Skeletal muscle satellite cell (primary cell): Measurements from ENCODE around the gene C15orf40.

Source experiments
- H3K27me3 ChIP-seq: 2 replicates; pipeline ENCODE4 v1.7.0; 2013; ENCODE audit warnings: low read length; ENCODE audit not compliant: control insufficient read depth, insufficient read depth
- H3K36me3 ChIP-seq: 2 replicates; pipeline ENCODE4 v1.7.0; 2013; ENCODE audit warnings: mild to moderate bottlenecking, control low read depth, low read length; ENCODE audit not compliant: insufficient read depth
- H3K4me1 ChIP-seq: 2 replicates; pipeline ENCODE4 v1.7.0; 2013; ENCODE audit warnings: low read length; ENCODE audit not compliant: control insufficient read depth, insufficient read depth
- H3K4me2 ChIP-seq: 2 replicates; pipeline ENCODE4 v1.7.0; 2013; ENCODE audit warnings: mild to moderate bottlenecking, low read length
- H3K4me3 ChIP-seq: 2 replicates; pipeline ENCODE4 v1.7.0; 2013; ENCODE audit warnings: low read length
- H3K9ac ChIP-seq: 2 replicates; pipeline ENCODE4 v1.7.0; 2013; ENCODE audit warnings: mild to moderate bottlenecking, low read depth, low read length, moderate library complexity
- H3K9me3 ChIP-seq: replicated peaks from 2 replicates; pipeline ENCODE4 v1.7.0; 2013; ENCODE audit warnings: mild to moderate bottlenecking, control low read depth, low read length

Gene C15orf40

GRCh38 chr15:82992436-82992998, 18.9 kb downstream of the C15orf40 start:
- no peaks in the 10 kb centered on the region for H3K9me3 ChIP-seq
- H3K9ac ChIP-seq, result no peak overlapping the region
- H3K4me2 ChIP-seq, result no peak overlapping the region
- no peaks in the 10 kb centered on the region for H3K4me1 ChIP-seq
- H3K4me3 ChIP-seq, result no peak overlapping the region
- no peaks in the 10 kb centered on the region for H3K27me3 ChIP-seq
- peaks cover 3% of the 10 kb centered on the region for H3K36me3 ChIP-seq

- H3K9me3 ChIP-seq, result no peaks in the 10 kb centered on the region
- H3K9ac ChIP-seq, result peak overlapping the region; percentile 92
- peaks cover 13% of the 10 kb centered on the region for H3K4me1 ChIP-seq
- H3K27me3 ChIP-seq, result no peaks in the 10 kb centered on the region
- H3K4me3 ChIP-seq, result peak overlapping the region; percentile 97
- peak overlapping the region; percentile 95 for H3K4me2 ChIP-seq
- peaks cover 3% of the 10 kb centered on the region for H3K36me3 ChIP-seq
Measured at GRCh38 chr15:82986442-82986780, 25.0 kb downstream of the C15orf40 start.

- H3K4me3 ChIP-seq, result peak within 1 kb of the TSS; percentile 97
- peak within 1 kb of the TSS; percentile 95 for H3K4me2 ChIP-seq
- H3K36me3 ChIP-seq, result peaks cover 3% of the 10 kb centered on the region
- peaks cover 13% of the 10 kb centered on the region for H3K4me1 ChIP-seq
- peak within 1 kb of the TSS; percentile 92 for H3K9ac ChIP-seq
- H3K9me3 ChIP-seq, result no peaks in the 10 kb centered on the region
- H3K27me3 ChIP-seq, result no peaks in the 10 kb centered on the region
Measured at GRCh38 chr15:82985688-82986441, 25.6 kb downstream of the C15orf40 start, which contains the start of gene RAMAC. TSS of gene RAMAC (plus strand) at chr15:82986210. CDS start at chr15:82989019, 2,809 bp downstream.

GRCh38 chr15:82980981-82981380, 30.5 kb downstream of the C15orf40 start:
- H3K36me3 ChIP-seq, result no peaks in the 10 kb centered on the region
- H3K4me1 ChIP-seq, result peaks cover 7% of the 10 kb centered on the region
- no peaks in the 10 kb centered on the region for H3K27me3 ChIP-seq
- no peak overlapping the region for H3K4me2 ChIP-seq
- no peaks in the 10 kb centered on the region for H3K9me3 ChIP-seq
- no peak overlapping the region for H3K4me3 ChIP-seq
- H3K9ac ChIP-seq, result no peak overlapping the region

GRCh38 chr15:82979726-82980125, 31.7 kb downstream of the C15orf40 start:
- Histone ChIP-seq H3K4me1 (no peaks in the 10 kb centered on the region), H3K4me3 (no peak overlapping the region), H3K27me3 (no peaks in the 10 kb centered on the region), H3K4me2 (no peak overlapping the region), H3K36me3 (no peaks in the 10 kb centered on the region), H3K9ac (no peak overlapping the region), H3K9me3 (no peaks in the 10 kb centered on the region)

- Histone ChIP-seq H3K4me2 (no peak overlapping the region), H3K9ac (no peak overlapping the region), H3K36me3 (no peaks in the 10 kb centered on the region), H3K9me3 (no peaks in the 10 kb centered on the region), H3K4me3 (no peak overlapping the region), H3K27me3 (no peaks in the 10 kb centered on the region), H3K4me1 (no peaks in the 10 kb centered on the region)
Measured at GRCh38 chr15:82978438-82978837, 33.0 kb downstream of the C15orf40 start.

- Histone ChIP-seq H3K36me3 (no peaks in the 10 kb centered on the region), H3K4me3 (no peak overlapping the region), H3K4me2 (no peak overlapping the region), H3K9me3 (no peaks in the 10 kb centered on the region), H3K9ac (no peak overlapping the region), H3K4me1 (no peaks in the 10 kb centered on the region), H3K27me3 (no peaks in the 10 kb centered on the region)
Measured at GRCh38 chr15:82977076-82977475, 34.4 kb downstream of the C15orf40 start.

GRCh38 chr15:82972990-82973389, 38.4 kb downstream of the C15orf40 start:
- Histone ChIP-seq H3K4me2 (no peak overlapping the region), H3K36me3 (no peaks in the 10 kb centered on the region), H3K9ac (no peak overlapping the region), H3K4me3 (no peak overlapping the region), H3K9me3 (no peaks in the 10 kb centered on the region), H3K27me3 (no peaks in the 10 kb centered on the region), H3K4me1 (no peaks in the 10 kb centered on the region)

GRCh38 chr15:82971218-82971984, 40.0 kb downstream of the C15orf40 start:
- no peak overlapping the region for H3K9ac ChIP-seq

GRCh38 chr15:82970696-82971095, 40.7 kb downstream of the C15orf40 start:
- no peaks in the 10 kb centered on the region for H3K36me3 ChIP-seq
- H3K4me2 ChIP-seq, result no peak overlapping the region
- H3K4me3 ChIP-seq, result no peak overlapping the region
- H3K27me3 ChIP-seq, result no peaks in the 10 kb centered on the region
- H3K4me1 ChIP-seq, result no peaks in the 10 kb centered on the region
- H3K9ac ChIP-seq, result no peak overlapping the region
- H3K9me3 ChIP-seq, result no peaks in the 10 kb centered on the region

More at GRCh38 chr15:82971218-82971984, 40.0 kb downstream of the C15orf40 start:
- Histone ChIP-seq H3K9me3 (no peaks in the 10 kb centered on the region), H3K27me3 (no peaks in the 10 kb centered on the region), H3K36me3 (no peaks in the 10 kb centered on the region), H3K4me2 (no peak overlapping the region), H3K4me3 (no peak overlapping the region), H3K4me1 (no peaks in the 10 kb centered on the region)

GRCh38 chr15:82970078-82970686, 41.3 kb downstream of the C15orf40 start:
- no peaks in the 10 kb centered on the region for H3K27me3 ChIP-seq
- H3K36me3 ChIP-seq, result no peaks in the 10 kb centered on the region
- no peak overlapping the region for H3K4me2 ChIP-seq
- H3K9ac ChIP-seq, result no peak overlapping the region
- H3K9me3 ChIP-seq, result no peaks in the 10 kb centered on the region
- no peaks in the 10 kb centered on the region for H3K4me1 ChIP-seq
- no peak overlapping the region for H3K4me3 ChIP-seq
